Tongue (tissue), 2 donors: ENCODE data around the gene PAK3. TPM values are rescaled to one million over a fixed set of nuclear protein-coding genes. Genes with fewer than 3 reads are reported as not detected.

ENCODE experiments used
- DNase-seq: peaks from one replicate; pipeline ENCODE4 v3.0.0-alpha.2; 2015
- total RNA-seq: library from RNA; depleted of rRNA; stranded (reverse); fragments of >200 nt; gene quantifications from one replicate; pipeline ENCODE4 v1.2.3, GENCODE V29; 2014

The PAK3 gene
- total RNA-seq, 1 donor from 2014 or later, result 5.5 TPM

GRCh38 chrX:111133389-111133788, 37.4 kb downstream of the PAK3 start:
- no peak for DNase-seq

GRCh38 chrX:111145878-111146277, 49.9 kb downstream of the PAK3 start:
- no peak for DNase-seq

DNA sequence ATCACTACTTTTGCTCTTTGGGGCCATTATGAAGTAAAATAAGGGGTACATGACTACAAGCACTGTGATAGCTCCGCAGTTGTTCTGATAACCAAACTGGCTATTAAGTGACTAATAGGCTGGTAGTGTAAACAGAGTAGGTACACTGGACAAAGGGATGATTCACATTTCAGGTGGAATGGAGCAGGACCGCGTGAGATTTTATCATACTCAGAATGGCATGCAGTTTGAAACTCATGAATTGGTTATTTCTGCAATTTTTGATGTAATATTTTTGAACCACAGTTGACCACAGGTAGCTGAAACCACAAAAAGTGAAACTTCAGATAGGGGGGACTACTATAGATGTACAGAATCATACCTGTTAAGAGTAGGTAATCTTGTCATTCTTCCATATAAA, 55.8 kb downstream of the PAK3 start:
- no peak for DNase-seq

GRCh38 chrX:111159232-111159631, 63.2 kb downstream of the PAK3 start:
- no peak for DNase-seq

GRCh38 chrX:111164728-111165127, 68.7 kb downstream of the PAK3 start:
- DNase-seq, result peak; percentile 12

GRCh38 chrX:111165902-111166301, 69.9 kb downstream of the PAK3 start:
- DNase-seq, result no peak

- DNase-seq, result no peak
Observed at GRCh38 chrX:111167334-111167733, 71.3 kb downstream of the PAK3 start.

DNA sequence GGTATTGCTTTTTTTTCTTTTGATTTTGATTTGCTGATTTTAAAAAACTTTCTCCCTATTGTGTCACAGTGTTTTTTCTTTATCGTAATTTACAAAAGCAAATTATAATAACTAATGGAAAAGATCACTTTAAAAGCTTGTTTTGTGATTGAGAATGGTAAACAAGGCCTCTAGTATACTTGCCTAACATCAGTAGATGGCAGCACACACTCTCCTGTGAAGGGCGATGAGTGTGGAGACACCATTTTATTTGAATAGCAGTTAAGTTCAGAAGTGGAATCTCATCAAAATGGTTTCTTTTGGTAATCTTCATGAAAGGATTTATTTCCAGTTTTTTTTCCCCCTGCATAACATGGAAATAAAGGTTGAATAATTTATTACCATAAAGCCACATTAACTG, 72.3 kb downstream of the PAK3 start:
- peak; percentile 57 for DNase-seq

DNA sequence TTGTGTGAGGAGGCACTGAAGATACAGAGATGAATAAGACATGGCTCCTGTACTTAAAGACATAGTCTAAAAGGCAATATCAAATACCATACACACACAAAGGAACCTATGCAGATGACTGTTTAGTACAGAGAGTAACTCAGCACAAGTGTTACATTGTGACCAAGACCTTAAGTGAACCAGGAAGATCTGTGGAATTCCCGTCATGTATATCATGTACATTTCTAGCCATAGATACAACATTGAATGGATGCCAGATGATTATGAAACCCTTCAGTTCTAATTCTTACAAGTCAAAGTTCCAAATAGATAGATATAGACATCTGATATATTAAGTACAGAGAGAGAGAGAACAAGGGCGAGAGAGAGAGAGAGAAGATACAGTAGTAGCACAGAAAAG, 73.2 kb downstream of the PAK3 start:
- DNase-seq, result no peak

- DNase-seq, result no peak
Observed at GRCh38 chrX:111170017-111170416, 74.0 kb downstream of the PAK3 start.

- DNase-seq, result peak; percentile 46
Observed at GRCh38 chrX:111180750-111181240, 84.8 kb downstream of the PAK3 start.

DNA sequence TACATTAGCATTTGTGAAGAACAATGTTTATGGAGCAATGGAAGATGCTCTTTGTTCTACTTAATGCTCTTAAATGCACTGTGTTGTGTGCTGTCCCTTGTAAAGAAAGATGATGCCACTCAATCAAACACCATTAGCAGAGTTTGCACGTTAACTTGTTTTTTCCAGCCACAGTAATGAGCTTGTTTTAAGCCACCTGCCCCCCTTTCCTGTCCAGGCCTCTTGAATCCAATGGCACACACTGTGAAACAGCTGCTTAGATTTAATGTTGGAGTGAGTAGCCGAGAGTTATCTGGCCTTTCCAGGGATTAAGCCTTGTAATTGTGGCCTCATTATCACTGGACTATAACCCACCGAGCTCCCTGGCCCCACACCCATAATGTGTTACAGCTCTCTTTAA, 86.0 kb downstream of the PAK3 start:
- DNase-seq, result peak; percentile 68

GRCh38 chrX:111182997-111183396, 87.0 kb downstream of the PAK3 start:
- DNase-seq, result no peak

DNA sequence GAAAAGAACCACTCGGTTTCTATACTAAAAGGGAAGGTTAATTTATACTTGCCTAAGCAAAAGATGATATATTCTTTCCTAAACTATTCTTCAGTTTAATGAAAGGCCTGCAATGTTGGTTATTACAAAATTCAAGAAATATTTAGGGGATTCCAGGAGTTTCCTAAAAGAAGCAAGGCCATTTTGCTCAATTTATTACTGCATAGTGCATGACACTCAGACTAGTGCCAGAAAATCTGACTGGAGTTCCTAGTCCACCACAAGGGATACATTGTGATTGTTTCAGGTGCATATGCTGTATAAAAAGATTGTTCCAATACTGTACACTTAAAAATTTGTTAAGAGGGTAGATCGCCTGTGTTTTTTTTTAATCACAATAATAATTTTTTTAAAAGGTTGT, 95.6 kb downstream of the PAK3 start:
- DNase-seq, result no peak

DNA sequence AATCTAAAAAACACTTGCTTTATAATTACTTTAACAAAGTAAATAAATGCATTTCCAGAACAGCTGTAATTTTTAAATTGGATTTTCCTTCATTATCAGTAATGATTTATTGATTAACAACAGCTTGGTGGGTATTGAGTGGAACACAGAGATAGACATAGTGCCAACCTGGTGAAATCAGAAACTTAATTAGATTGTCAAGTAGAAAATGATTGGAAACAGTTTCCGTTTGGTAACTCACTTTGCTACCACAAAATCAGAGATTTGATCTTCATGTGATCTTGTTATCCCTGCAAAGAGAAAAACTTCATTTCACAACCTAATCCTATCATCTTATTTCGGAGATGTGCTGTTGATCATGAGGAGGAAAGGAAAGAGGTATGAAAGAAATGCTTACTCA, 103.5 kb downstream of the PAK3 start:
- DNase-seq, result no peak

DNA sequence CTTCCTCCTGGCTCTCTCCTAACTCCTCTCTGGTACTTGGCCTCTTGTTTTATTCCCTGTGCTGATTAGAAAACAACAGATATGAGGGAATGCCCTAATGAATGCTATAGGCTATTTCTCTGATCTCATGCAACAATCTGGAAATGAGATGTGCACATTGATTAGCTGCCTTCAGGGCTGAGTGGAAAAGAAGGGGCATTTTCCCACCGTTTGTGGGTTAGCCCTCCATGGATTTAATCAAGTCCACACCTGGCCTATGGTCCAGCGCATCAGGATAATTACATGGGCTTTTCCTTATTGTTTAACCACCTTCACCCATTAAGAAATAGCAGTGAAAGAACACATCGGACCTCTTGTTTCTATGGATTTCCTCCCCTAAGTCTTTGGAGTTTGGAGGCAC, 104.3 kb downstream of the PAK3 start:
- no peak for DNase-seq

DNA sequence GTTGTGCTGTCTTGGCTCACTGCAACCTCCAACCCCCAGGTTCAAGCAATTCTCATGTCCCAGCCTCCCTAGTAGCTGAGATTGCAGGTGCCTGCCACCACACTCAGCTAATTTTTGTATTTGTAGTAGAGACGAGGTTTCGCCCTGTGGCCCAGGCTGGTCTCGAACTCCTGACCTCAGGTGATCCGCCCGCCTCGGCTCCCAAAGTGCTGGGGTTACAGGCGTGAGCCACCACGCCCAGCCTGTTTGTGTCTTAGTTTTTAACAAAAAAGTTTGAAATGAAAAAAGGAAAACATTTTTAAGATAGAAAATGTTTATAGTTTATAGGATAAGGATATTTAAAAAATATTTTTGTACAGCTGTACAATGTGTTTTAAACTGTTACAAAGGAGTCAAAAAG, 111.9 kb downstream of the PAK3 start:
- DNase-seq, result no peak

DNA sequence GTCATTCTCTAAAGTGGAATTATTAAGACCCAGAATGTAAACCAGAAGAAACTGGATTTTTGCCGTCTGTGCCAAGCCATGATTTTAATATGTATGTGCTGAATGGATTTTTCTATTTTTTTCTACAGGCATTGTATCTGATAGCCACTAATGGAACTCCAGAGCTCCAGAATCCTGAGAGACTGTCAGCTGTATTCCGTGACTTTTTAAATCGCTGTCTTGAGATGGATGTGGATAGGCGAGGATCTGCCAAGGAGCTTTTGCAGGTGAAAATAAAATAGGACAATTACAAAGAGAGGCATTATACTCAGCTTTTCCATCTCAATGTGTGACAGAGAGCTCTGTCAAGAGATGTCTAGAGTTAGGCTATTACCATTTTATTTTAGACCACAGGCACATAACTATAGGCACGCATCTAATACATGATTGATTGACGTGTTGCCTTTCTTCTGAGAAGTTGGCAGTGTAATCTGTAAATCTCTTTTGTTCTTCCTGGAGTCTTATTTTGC, 120.4 kb downstream of the PAK3 start:
- no peak for DNase-seq

DNA sequence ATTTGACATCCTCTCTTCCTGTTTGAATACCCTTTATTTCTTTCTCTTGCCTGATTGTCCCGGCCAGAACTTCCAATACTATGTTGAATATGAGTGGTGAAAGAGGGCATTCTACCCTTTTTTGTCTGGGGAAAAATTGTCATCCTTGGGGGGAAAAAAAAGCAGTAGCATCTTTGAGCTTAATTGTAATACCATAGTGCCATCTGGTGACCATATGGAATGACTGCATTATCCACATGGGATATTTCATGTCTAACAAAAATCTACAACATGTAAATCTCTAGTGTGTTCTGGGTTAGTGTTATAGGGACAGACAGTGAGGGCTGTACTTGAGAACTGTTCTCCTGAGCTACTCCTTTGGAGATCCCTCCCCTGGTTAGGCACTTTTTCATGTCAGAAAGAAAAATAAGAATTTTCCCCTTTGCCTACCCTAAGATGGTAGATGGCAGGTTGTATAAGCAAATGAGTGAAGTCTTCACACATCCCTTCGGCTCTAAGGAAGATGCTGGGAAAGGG, 148.3 kb downstream of the PAK3 start:
- DNase-seq, result peak; percentile 34

- no peak for DNase-seq
Observed at GRCh38 chrX:111254896-111255693, 159.1 kb downstream of the PAK3 start.

GRCh38 chrX:111257733-111258132, 161.7 kb downstream of the PAK3 start:
- DNase-seq, result peak; percentile 55

GRCh38 chrX:111259559-111259958, 163.6 kb downstream of the PAK3 start:
- DNase-seq, result no peak

DNA sequence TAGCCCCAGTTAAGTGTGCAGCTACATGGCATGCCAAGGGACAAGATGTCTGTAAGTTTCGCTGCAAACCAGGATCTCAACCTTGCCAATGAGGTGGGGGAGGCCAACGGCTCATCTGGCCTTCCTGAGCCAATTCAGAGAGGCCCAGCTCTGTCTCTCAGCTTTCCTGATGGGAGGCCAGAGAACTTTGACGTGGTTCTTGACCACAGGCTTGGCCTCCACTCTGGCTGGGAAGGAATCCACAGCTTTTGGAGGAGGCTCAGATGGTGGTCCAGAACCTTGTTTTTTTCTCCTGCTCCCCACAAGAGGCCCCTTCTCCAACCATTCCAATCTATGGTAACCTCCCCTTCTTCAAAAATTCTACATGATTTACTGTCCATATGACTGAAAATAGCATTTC, 164.5 kb downstream of the PAK3 start:
- DNase-seq, result no peak

DNA sequence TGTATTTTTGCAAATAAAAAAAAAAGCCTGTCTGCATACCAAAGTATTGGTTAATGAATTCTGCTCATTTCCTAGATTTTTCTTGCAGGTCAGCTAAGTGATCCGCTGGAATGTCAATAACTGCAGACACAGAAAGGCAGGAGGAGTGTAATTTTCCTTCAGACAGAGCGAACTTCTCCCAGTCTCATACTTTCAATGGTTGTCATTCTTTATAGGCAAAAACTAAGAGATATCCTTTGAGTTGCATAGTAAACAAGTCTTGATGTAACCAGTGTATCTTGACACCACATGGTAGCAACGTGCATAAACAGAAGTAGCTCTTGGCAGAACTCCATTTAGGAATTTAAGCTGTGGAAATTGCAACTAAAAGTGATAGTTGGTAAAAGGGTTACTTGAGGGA, 166.1 kb downstream of the PAK3 start:
- DNase-seq, result no peak
